ENCODE results near the gene SZT2. TPM values are rescaled to one million over a fixed set of nuclear protein-coding genes. Genes with fewer than 3 reads are reported as not detected.

SZT2 gene
- total RNA-seq, 6 experiments from 2014 or later = 17.2 to 21.8 (median 21.3) TPM

GRCh38 chr1:43363935-43364525 is 25.7 kb upstream of the SZT2 start:
- DNase-seq = no peak
- H3K9me3 Mint-ChIP-seq = no peaks in the 10 kb centered on the region
- H3K27ac Mint-ChIP-seq = peak overlapping the region; percentile 60
- TF ChIP-seq, protein P1, sequence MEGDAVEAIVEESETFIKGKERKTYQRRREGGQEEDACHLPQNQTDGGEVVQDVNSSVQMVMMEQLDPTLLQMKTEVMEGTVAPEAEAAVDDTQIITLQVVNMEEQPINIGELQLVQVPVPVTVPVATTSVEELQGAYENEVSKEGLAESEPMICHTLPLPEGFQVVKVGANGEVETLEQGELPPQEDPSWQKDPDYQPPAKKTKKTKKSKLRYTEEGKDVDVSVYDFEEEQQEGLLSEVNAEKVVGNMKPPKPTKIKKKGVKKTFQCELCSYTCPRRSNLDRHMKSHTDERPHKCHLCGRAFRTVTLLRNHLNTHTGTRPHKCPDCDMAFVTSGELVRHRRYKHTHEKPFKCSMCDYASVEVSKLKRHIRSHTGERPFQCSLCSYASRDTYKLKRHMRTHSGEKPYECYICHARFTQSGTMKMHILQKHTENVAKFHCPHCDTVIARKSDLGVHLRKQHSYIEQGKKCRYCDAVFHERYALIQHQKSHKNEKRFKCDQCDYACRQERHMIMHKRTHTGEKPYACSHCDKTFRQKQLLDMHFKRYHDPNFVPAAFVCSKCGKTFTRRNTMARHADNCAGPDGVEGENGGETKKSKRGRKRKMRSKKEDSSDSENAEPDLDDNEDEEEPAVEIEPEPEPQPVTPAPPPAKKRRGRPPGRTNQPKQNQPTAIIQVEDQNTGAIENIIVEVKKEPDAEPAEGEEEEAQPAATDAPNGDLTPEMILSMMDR (IDR thresholded peaks at IDR 0.05) = no peak
- peaks cover 3% of the 10 kb centered on the region; the same call in 1 of the 2 replicates for H3K27me3 Mint-ChIP-seq (ENCODE audit: insufficient read depth)
- H3K4me1 Mint-ChIP-seq (ENCODE audit: low read depth) = peaks cover 81% of the 10 kb centered on the region
- H3K36me3 Mint-ChIP-seq (ENCODE audit: low read depth) = peaks cover 69% of the 10 kb centered on the region
- no peak overlapping the region for H3K4me3 Mint-ChIP-seq

DNA sequence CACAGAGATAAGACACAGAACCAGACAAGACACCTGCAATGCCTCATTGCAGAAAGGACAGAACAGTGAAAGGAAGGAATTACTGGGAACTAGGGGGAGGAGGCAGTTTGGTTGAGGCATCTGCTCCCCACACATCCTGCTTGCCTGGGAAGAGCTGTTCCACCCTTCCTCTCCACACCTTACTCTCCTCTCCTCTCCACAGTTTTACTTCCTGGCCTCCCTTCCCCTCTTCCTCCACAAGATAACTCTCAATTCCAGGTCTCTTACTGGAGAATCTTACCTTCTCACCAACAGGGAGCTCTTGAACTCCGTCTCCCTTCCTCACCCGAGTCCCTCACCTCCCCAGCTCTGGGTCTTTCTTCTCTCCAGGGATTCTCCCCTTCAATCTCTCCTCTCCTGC is 24.0 kb upstream of the SZT2 start:
- peak overlapping the region; percentile 93 for H3K4me3 Mint-ChIP-seq
- peaks cover 59% of the 10 kb centered on the region for H3K36me3 Mint-ChIP-seq (ENCODE audit: low read depth)
- H3K4me1 Mint-ChIP-seq (ENCODE audit: low read depth) = peaks cover 68% of the 10 kb centered on the region
- peaks cover 1% of the 10 kb centered on the region; the same call in 1 of the 2 replicates for H3K27me3 Mint-ChIP-seq (ENCODE audit: insufficient read depth)
- TF ChIP-seq, protein P1 (IDR thresholded peaks at IDR 0.05) = no peak
- peak overlapping the region; percentile 90 for H3K27ac Mint-ChIP-seq
- no peaks in the 10 kb centered on the region for H3K9me3 Mint-ChIP-seq
- no peak for DNase-seq

DNA sequence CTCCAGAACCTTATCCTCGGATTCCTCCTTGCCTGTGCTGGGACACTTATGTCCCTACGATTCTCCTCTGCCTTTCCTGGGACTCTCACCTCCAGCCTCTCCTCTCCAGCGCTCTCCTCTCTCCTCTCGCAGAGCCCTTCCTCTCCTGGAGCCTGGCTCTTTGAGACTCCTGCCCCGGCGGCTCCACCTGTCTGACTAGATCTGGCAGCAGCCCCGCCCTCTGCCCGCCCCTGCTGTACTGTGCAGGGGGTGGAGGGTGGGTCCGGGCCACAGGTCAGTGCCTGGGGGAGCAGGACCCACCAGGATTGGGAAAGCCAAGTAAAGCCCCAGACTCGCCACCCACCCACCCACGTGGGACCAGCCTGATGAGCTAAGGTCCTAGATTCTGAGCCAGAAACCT is 23.5 kb upstream of the SZT2 start:
- H3K9me3 Mint-ChIP-seq = no peaks in the 10 kb centered on the region
- peak overlapping the region; percentile 90 for H3K27ac Mint-ChIP-seq
- TF ChIP-seq, protein P1 (IDR thresholded peaks at IDR 0.05) = no peak
- H3K4me1 Mint-ChIP-seq (ENCODE audit: low read depth) = peaks cover 62% of the 10 kb centered on the region
- peak overlapping the region; percentile 93 for H3K4me3 Mint-ChIP-seq
- peaks cover 59% of the 10 kb centered on the region for H3K36me3 Mint-ChIP-seq (ENCODE audit: low read depth)
- no peaks in the 10 kb centered on the region; the same call in 1 of the 2 replicates for H3K27me3 Mint-ChIP-seq (ENCODE audit: insufficient read depth)
- no peak for DNase-seq

GRCh38 chr1:43366601-43367025 is 23.1 kb upstream of the SZT2 start:
- no peaks in the 10 kb centered on the region; the same call in 1 of the 2 replicates for H3K27me3 Mint-ChIP-seq (ENCODE audit: insufficient read depth)
- peak overlapping the region; percentile 90 for H3K27ac Mint-ChIP-seq

GRCh38 chr1:43367026-43367903 is 22.4 kb upstream of the SZT2 start:
- peaks cover 52% of the 10 kb centered on the region for H3K4me1 Mint-ChIP-seq (ENCODE audit: low read depth)
- TF ChIP-seq, protein P1 (IDR thresholded peaks at IDR 0.05) = no peak
- H3K36me3 Mint-ChIP-seq (ENCODE audit: low read depth) = peaks cover 53% of the 10 kb centered on the region
- peak overlapping the region; percentile 93 for H3K4me3 Mint-ChIP-seq
- no peak for DNase-seq
- H3K27ac Mint-ChIP-seq = peak overlapping the region; percentile 90
- H3K9me3 Mint-ChIP-seq = no peaks in the 10 kb centered on the region
- no peaks in the 10 kb centered on the region; the same call in 1 of the 2 replicates for H3K27me3 Mint-ChIP-seq (ENCODE audit: insufficient read depth)

More at GRCh38 chr1:43366601-43367025, 23.1 kb upstream of the SZT2 start:
- peak overlapping the region; percentile 93 for H3K4me3 Mint-ChIP-seq
- peaks cover 58% of the 10 kb centered on the region for H3K4me1 Mint-ChIP-seq (ENCODE audit: low read depth)
- peaks cover 59% of the 10 kb centered on the region for H3K36me3 Mint-ChIP-seq (ENCODE audit: low read depth)
- no peak for DNase-seq
- H3K9me3 Mint-ChIP-seq = no peaks in the 10 kb centered on the region
- TF ChIP-seq, protein P1 (IDR thresholded peaks at IDR 0.05) = no peak
